RWPE1 (cell line): ENCODE data around the gene SLC24A4.

ENCODE experiments used
- CTCF ChIA-PET: fragments of 350-600 bp; sonication (Branson Sonifier 250); formaldehyde crosslinking; extraction: SDS; loops from one replicate; lab custom pipeline; 2021; lab: Yijun Ruan, JAX
- POLR2A ChIA-PET: fragments of 400-600 bp; formaldehyde crosslinking; extraction: SDS; loops from one replicate; lab custom pipeline; 2020; ENCODE audit warnings: antibody characterized with exemption; ENCODE audit not compliant: low non-redundant PET; lab: Yijun Ruan, JAX
- DNase-seq: peaks from one replicate; pipeline ENCODE4 v3.0.0; 2012; ENCODE audit warnings: low spot score
- H3K27ac ChIP-seq: fragments of 450-650 bp; 2 replicates; pipeline ENCODE4 v1.5.1; 2017
- CTCF ChIP-seq: fragments of 450-650 bp; conservative IDR thresholded peaks from 2 replicates; pipeline ENCODE4 v1.5.1; 2017; ENCODE audit warnings: low read depth, mild to moderate bottlenecking

The SLC24A4 gene

GRCh38 chr14:92450351-92451070, 127.5 kb downstream of the SLC24A4 start:
- ChIA-PET POLR2A (no interaction called here), CTCF (no interaction called here)
- H3K27ac ChIP-seq: no peak overlapping the region
- DNase-seq: no peak
- TF ChIP-seq CTCF: no peak

GRCh38 chr14:92451245-92451644, 128.3 kb downstream of the SLC24A4 start:
- ChIA-PET POLR2A (interaction anchor here (0.7 kb wide), 1 partner anchor 188 kb away, joined by 3 read pairs; no protein-coding TSS in a partner anchor), CTCF (no interaction called here)
- TF ChIP-seq CTCF: no peak
- no peak for DNase-seq
- H3K27ac ChIP-seq: no peak overlapping the region

GRCh38 chr14:92451755-92452154, 128.8 kb downstream of the SLC24A4 start:
- TF ChIP-seq CTCF: no peak
- DNase-seq: no peak
- CTCF ChIA-PET: no interaction called here
- H3K27ac ChIP-seq: no peak overlapping the region
- POLR2A ChIA-PET: interaction anchor here (0.7 kb wide), 1 partner anchor 187 kb away, joined by 3 read pairs; no protein-coding TSS in a partner anchor

GRCh38 chr14:92452471-92452870, 129.5 kb downstream of the SLC24A4 start:
- no peak overlapping the region for H3K27ac ChIP-seq
- ChIA-PET POLR2A (no interaction called here), CTCF (interaction anchor here (0.6 kb wide), 1 partner anchor 274 kb away, joined by 3 read pairs; no protein-coding TSS in a partner anchor)
- DNase-seq: no peak
- TF ChIP-seq CTCF: no peak

- no peak overlapping the region for H3K27ac ChIP-seq
- CTCF ChIA-PET: no interaction called here
- TF ChIP-seq CTCF: no peak
- no peak for DNase-seq
- POLR2A ChIA-PET: no interaction called here
Observed at GRCh38 chr14:92453691-92454090, 130.7 kb downstream of the SLC24A4 start.

GRCh38 chr14:92455231-92455630, 132.3 kb downstream of the SLC24A4 start:
- CTCF ChIA-PET: no interaction called here
- POLR2A ChIA-PET: no interaction called here
- no peak for TF ChIP-seq CTCF
- no peak for DNase-seq
- H3K27ac ChIP-seq: no peak overlapping the region
